CD4-positive, alpha-beta T cell (primary cell): ENCODE measurements around the gene GGTLC1. TPM values are rescaled to one million over a fixed set of nuclear protein-coding genes. Genes with fewer than 3 reads are reported as not detected.
"Not testable (repeated sequence)": the region's sequence is repeated elsewhere in the genome, so short reads cannot be mapped to it uniquely, and the experiment has no call there.

Source experiments
- ATAC-seq: fragments of 200-7000 bp; cut with Tn5 transposase; one replicate; pipeline ENCODE4 v1.10.0; 2022; ENCODE audit warnings: mild to moderate bottlenecking; ENCODE audit not compliant: poor library complexity
- CTCF ChIA-PET: fragments of 350-600 bp; sonication (Branson Sonifier 250); formaldehyde crosslinking; loops from one replicate; lab custom pipeline; 2021; ENCODE audit warnings: antibody characterized with exemption, inconsistent platforms; lab: Charles Lee
- POLR2A ChIA-PET: fragments of 350-600 bp; sonication (Branson Sonifier 250); formaldehyde crosslinking; loops from one replicate; lab custom pipeline; 2021; ENCODE audit warnings: antibody characterized with exemption, inconsistent platforms; lab: Charles Lee
- DNase-seq, 14 experiments: peaks; one replicate each; pipeline ENCODE4 v3.0.0-alpha.2; 2013 to 2020; ENCODE audit warnings: mixed read lengths in 2 of 14
- H3K27ac ChIP-seq, 2 donors: one replicate each; pipeline versions ENCODE4 v1.5.1 to v1.7.0; 2013; ENCODE audit warnings: low read length in 2 of 2, low read depth in 1 of 2, mild to moderate bottlenecking in 1 of 2
- H3K27me3 ChIP-seq, 2 experiments: 1 replicate in 1 of 2; 2 replicates in 1 of 2; pipeline versions ENCODE4 v1.6.1 to v1.7.0; 2013; ENCODE audit warnings: low read length in 2 of 2, control low read depth in 1 of 2, mild to moderate bottlenecking in 1 of 2, moderate library complexity in 1 of 2; ENCODE audit not compliant: insufficient read depth in 2 of 2, control insufficient read depth in 1 of 2
- H3K36me3 ChIP-seq: one replicate; pipeline ENCODE4 v1.6.1; 2013; ENCODE audit warnings: low read length, control low read depth; ENCODE audit not compliant: insufficient read depth
- H3K4me1 ChIP-seq: one replicate; pipeline ENCODE4 v1.6.1; 2013; ENCODE audit warnings: low read length, control low read depth; ENCODE audit not compliant: insufficient read depth
- H3K4me3 ChIP-seq: one replicate; pipeline ENCODE4 v1.5.1; 2013; ENCODE audit warnings: mild to moderate bottlenecking, low read length, moderate library complexity
- H3K9me3 ChIP-seq, 2 experiments: 1 replicate in 1 of 2; 2 replicates in 1 of 2; pipeline versions ENCODE4 v1.6.1 to v1.7.0; 2013; ENCODE audit warnings: low read length in 2 of 2, mild to moderate bottlenecking in 2 of 2, control low read depth in 1 of 2, moderate library complexity in 1 of 2; ENCODE audit not compliant: control insufficient read depth in 1 of 2, insufficient read depth in 1 of 2
- H3K27ac Mint-ChIP-seq: one replicate; pipeline ENCODE4 v1.8.0; 2020; ENCODE audit warnings: mixed read lengths
- H3K27me3 Mint-ChIP-seq: one replicate; pipeline ENCODE4 v1.8.0; 2021; ENCODE audit warnings: mixed read lengths
- H3K36me3 Mint-ChIP-seq: one replicate; pipeline ENCODE4 v1.8.0; 2021; ENCODE audit warnings: low read depth, mixed read lengths
- H3K4me1 Mint-ChIP-seq: one replicate; pipeline ENCODE4 v1.8.0; 2021; ENCODE audit warnings: low read depth, mixed read lengths
- H3K4me3 Mint-ChIP-seq: one replicate; pipeline ENCODE4 v1.8.0; 2020; ENCODE audit warnings: mild to moderate bottlenecking, mixed read lengths
- H3K9me3 Mint-ChIP-seq: one replicate; pipeline ENCODE4 v1.8.0; 2020; ENCODE audit warnings: mixed read lengths
- intact Hi-C, 2 experiments: fragments of 100-400 bp; cut with DNase I in 1 of 2; cut with micrococcal nuclease in 1 of 2; formaldehyde crosslinking; loops; one replicate each; pipeline versions ENCODE4 v1.15.1 to v1.9.0; 2023 to 2025; cut with DNase I, micrococcal nuclease
- total RNA-seq, 174 experiments: library from RNA in 2 of 174; stranded (reverse) in 2 of 174; gene quantifications; one replicate each; pipeline ENCODE4 v1.2.3 and lab custom pipeline; 2021 to 2026
- TF ChIP-seq, protein P1 (sequence below): fragments of 200-600 bp; IDR thresholded peaks from one replicate; pipeline ENCODE4 v1.8.0; 2022; ENCODE audit warnings: antibody characterized with exemption, mild to moderate bottlenecking

The GGTLC1 gene
- total RNA-seq, 2 experiments from 2014 or later, result not detected

DNA sequence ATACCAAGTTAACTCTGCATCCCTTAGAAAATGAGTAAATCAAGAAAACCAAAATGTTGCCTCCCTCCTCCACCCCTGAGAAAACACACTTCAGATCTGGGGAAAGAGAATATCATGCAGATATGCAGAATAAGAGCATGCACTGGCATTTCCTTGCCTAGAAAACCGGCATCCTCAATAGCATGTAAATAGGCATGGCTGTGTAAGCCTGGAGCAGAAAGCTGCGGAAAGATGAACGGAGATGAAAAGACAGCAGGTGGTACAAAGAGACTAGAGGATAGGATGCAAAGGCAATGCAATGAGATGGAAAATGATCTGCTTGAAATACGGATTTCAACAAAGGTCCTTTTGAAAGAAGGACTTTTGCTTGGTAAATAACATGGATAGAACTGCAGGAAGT, 10.3 kb upstream of the GGTLC1 start:
- no peaks in the 10 kb centered on the region for H3K9me3 ChIP-seq
- no peaks in the 10 kb centered on the region for H3K4me1 ChIP-seq
- DNase-seq, result no peak
- no peaks in the 10 kb centered on the region for H3K36me3 ChIP-seq
- Mint-ChIP-seq H3K4me1 (no peaks in the 10 kb centered on the region), H3K27me3 (no peaks in the 10 kb centered on the region), H3K36me3 (no peaks in the 10 kb centered on the region), H3K27ac (no peak overlapping the region), H3K4me3 (no peak overlapping the region), H3K9me3 (no peaks in the 10 kb centered on the region)
- CTCF ChIA-PET, result no interaction called here
- ATAC-seq, result no peak
- POLR2A ChIA-PET, result interaction anchor here (0.9 kb wide), 1 partner anchor 28 kb away, joined by 3 read pairs; no protein-coding TSS in a partner anchor
- H3K27ac ChIP-seq, result no peak overlapping the region
- H3K4me3 ChIP-seq, result no peak overlapping the region
- TF ChIP-seq, protein P1, sequence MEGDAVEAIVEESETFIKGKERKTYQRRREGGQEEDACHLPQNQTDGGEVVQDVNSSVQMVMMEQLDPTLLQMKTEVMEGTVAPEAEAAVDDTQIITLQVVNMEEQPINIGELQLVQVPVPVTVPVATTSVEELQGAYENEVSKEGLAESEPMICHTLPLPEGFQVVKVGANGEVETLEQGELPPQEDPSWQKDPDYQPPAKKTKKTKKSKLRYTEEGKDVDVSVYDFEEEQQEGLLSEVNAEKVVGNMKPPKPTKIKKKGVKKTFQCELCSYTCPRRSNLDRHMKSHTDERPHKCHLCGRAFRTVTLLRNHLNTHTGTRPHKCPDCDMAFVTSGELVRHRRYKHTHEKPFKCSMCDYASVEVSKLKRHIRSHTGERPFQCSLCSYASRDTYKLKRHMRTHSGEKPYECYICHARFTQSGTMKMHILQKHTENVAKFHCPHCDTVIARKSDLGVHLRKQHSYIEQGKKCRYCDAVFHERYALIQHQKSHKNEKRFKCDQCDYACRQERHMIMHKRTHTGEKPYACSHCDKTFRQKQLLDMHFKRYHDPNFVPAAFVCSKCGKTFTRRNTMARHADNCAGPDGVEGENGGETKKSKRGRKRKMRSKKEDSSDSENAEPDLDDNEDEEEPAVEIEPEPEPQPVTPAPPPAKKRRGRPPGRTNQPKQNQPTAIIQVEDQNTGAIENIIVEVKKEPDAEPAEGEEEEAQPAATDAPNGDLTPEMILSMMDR, result no peak
- peaks cover 0 to 3% of the 10 kb centered on the region in 2 experiments for H3K27me3 ChIP-seq
- intact Hi-C loops, result loop anchor here (2.0 to 10.0 kb wide), 6 partner anchors 42 to 202 kb away; no protein-coding TSS in a partner anchor

DNA sequence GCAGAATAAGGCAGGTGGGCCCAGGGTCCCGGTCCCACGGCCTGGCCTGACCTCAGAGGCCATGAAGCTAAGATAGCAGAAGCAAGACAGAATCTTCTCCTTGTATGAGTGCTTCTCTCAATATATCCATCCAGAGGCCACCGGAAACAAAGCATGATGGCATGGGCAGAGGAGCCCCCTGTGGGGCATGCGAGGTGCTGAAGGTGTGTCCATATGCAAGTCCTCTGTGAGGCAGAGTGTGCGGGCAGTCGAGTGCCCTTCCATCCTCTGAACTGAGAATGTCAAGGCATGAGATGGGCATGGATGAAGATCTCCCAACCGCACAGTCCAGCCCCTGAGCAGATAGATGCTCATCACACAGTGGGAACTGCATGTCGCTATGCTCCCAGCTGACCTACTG, 9.8 kb upstream of the GGTLC1 start:
- Mint-ChIP-seq H3K4me3 (no peak overlapping the region), H3K9me3 (no peaks in the 10 kb centered on the region), H3K27me3 (no peaks in the 10 kb centered on the region), H3K4me1 (no peaks in the 10 kb centered on the region), H3K36me3 (no peaks in the 10 kb centered on the region), H3K27ac (no peak overlapping the region)
- Histone ChIP-seq H3K9me3 (no peaks in the 10 kb centered on the region), H3K4me1 (no peaks in the 10 kb centered on the region), H3K4me3 (no peak overlapping the region), H3K27me3 (peaks cover 0 to 3% of the 10 kb centered on the region in 2 experiments), H3K27ac (no peak overlapping the region), H3K36me3 (no peaks in the 10 kb centered on the region)
- DNase-seq (no peak), ATAC-seq (no peak)
- intact Hi-C loops, result loop anchor here (2.0 to 10.0 kb wide), 6 partner anchors 42 to 201 kb away; no protein-coding TSS in a partner anchor
- TF ChIP-seq, protein P1, result no peak
- ChIA-PET CTCF (no interaction called here), POLR2A (interaction anchor here (0.9 kb wide), 1 partner anchor 29 kb away, joined by 3 read pairs; no protein-coding TSS in a partner anchor)

- Mint-ChIP-seq H3K27ac (no peak overlapping the region), H3K9me3 (no peaks in the 10 kb centered on the region), H3K4me3 (no peak overlapping the region), H3K36me3 (no peaks in the 10 kb centered on the region), H3K27me3 (no peaks in the 10 kb centered on the region), H3K4me1 (no peaks in the 10 kb centered on the region)
- peak; percentile 68 for ATAC-seq
- TF ChIP-seq, protein P1, result peak; percentile 75
- intact Hi-C loops, result loop anchor here (2.0 to 10.0 kb wide), 5 partner anchors 59 to 199 kb away; no protein-coding TSS in a partner anchor
- peak; percentile 34 to 78 (median 62) for DNase-seq
- Histone ChIP-seq H3K4me3 (no peak overlapping the region), H3K36me3 (no peaks in the 10 kb centered on the region), H3K4me1 (no peaks in the 10 kb centered on the region), H3K27ac (no peak overlapping the region), H3K27me3 (peaks cover 0 to 3% of the 10 kb centered on the region in 2 experiments), H3K9me3 (no peaks in the 10 kb centered on the region)
- CTCF ChIA-PET, result no interaction called here
- POLR2A ChIA-PET, result interaction anchor here (1.8 kb wide), 1 partner anchor 31 kb away, joined by 8 read pairs; no protein-coding TSS in a partner anchor
Observed at GRCh38 chr20:23995905-23996666, 7.5 kb upstream of the GGTLC1 start.

DNA sequence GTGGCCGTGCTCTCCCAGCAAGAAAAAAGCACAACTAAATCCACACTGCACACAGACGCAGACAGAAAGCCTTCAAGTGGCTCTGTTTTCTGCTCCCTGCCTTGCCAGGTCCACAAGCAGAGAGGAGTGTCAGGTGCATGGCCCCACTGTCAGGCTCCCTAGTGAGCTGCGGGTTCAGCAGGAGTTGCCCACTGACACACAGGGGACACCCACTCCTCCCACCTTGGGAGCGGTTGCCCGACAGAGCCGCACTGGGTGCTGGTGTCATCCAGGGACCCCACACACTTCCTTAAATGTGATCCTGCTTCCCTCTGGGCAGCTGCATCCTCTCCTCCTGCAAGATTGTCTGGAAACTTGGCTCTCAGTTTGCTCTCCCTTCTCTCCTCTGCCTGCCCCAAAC, 6.7 kb upstream of the GGTLC1 start:
- intact Hi-C loops, result loop anchor here (5.0 to 10.0 kb wide), 4 partner anchors 102 to 198 kb away; no protein-coding TSS in a partner anchor
- H3K4me3 Mint-ChIP-seq, H3K27ac Mint-ChIP-seq, H3K36me3 ChIP-seq, H3K27me3 ChIP-seq, DNase-seq, H3K4me1 Mint-ChIP-seq, ATAC-seq, POLR2A ChIA-PET, H3K36me3 Mint-ChIP-seq, H3K9me3 ChIP-seq, H3K4me3 ChIP-seq, H3K9me3 Mint-ChIP-seq, H3K4me1 ChIP-seq, H3K27ac ChIP-seq, H3K27me3 Mint-ChIP-seq, CTCF ChIA-PET: not testable (repeated sequence)

DNA sequence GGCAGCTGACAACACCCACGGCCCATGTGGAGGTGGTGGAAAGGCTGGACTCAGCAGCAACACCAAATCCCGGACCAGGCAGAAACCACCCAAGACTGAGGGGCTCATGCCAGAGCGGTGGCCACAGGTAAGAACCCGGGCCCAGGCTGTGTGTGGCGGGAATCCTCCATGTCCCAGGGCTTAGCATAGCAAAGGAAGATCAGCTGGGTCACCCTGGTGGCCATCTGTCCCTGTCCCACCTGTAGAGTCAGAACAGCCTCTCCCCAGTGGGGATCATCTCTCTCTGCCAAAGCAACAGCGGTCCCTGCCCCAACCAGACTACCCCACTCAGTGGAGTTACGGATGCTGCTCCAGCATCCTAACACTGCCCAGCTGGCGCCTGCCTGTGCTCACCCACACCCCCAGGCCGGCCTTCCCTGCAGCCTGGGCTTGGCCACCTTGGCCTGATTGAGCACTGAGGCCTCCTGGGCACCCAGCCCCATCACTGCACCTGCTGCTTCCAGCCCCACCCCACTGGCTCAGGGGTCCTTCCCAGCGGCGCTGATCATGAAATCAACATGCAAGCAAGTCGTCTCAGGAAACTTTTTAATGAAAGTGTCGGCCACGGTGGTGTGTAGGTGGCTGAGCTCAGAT, 5.5 kb upstream of the GGTLC1 start:
- H3K4me1 ChIP-seq, H3K4me3 ChIP-seq, H3K27me3 Mint-ChIP-seq, H3K36me3 ChIP-seq, H3K27ac ChIP-seq, H3K4me3 Mint-ChIP-seq, H3K9me3 Mint-ChIP-seq, H3K27ac Mint-ChIP-seq, H3K36me3 Mint-ChIP-seq, DNase-seq, H3K27me3 ChIP-seq, CTCF ChIA-PET, H3K9me3 ChIP-seq, POLR2A ChIA-PET, ATAC-seq, H3K4me1 Mint-ChIP-seq: not testable (repeated sequence)
- intact Hi-C loops, result loop anchor here in 1 of 2 experiments (10.0 kb wide), 1 partner anchor 109 kb away; no protein-coding TSS in a partner anchor
